Effector memory CD8-positive, alpha-beta T cell (primary cell): ENCODE measurements around the gene NRTN.

Experiments
- ATAC-seq: fragments of 150-1000 bp; cut with Tn5 transposase; replicated peaks from 2 replicates; pipeline ENCODE4 v1.10.0; 2021; ENCODE audit warnings: mild to moderate bottlenecking, moderate library complexity
- DNase-seq, 3 experiments: peaks; one replicate each; pipeline ENCODE4 v3.0.0; 2021
- H3K27ac Mint-ChIP-seq, 2 donors: one replicate each; pipeline ENCODE4 v1.8.0; 2022; ENCODE audit warnings: mild to moderate bottlenecking in 2 of 2, mixed read lengths in 2 of 2, moderate library complexity in 2 of 2
- H3K27me3 Mint-ChIP-seq, 2 donors: one replicate each; pipeline ENCODE4 v1.8.0; 2022; ENCODE audit warnings: mixed read lengths in 2 of 2
- H3K36me3 Mint-ChIP-seq: one replicate; pipeline ENCODE4 v1.8.0; 2022; ENCODE audit warnings: mild to moderate bottlenecking, moderate library complexity, mixed read lengths; ENCODE audit not compliant: insufficient read depth
- H3K4me1 Mint-ChIP-seq, 2 donors: one replicate each; pipeline ENCODE4 v1.8.0; 2022; ENCODE audit warnings: low read depth in 2 of 2, mixed read lengths in 2 of 2
- H3K4me3 Mint-ChIP-seq, 2 donors: one replicate each; pipeline ENCODE4 v1.8.0; 2022; ENCODE audit warnings: mild to moderate bottlenecking in 2 of 2, mixed read lengths in 2 of 2, moderate library complexity in 2 of 2
- H3K9me3 Mint-ChIP-seq, 2 donors: one replicate each; pipeline ENCODE4 v1.8.0; 2022; ENCODE audit warnings: mixed read lengths in 2 of 2

Gene NRTN

DNA sequence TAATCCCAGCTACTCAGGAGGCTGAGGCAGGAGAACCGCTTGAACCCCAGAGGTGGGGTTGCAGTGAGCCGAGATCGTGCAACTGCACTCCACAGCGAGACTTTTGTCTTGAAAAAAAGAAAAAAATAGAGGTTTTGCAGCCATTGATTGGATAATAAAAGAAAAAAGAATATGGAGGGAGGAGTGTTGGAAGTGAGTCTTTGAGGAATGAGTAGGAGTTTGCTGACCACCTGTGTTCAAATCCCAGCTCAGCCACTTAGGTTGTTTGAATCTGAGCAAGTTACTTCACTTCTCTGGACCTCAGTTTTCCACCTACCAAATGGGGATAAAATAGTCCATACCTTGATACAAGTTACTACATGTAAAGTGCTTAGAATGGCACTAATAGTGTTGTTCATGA is 6.2 kb downstream of the NRTN start:
- Mint-ChIP-seq H3K4me1 (no peaks in the 10 kb centered on the region), H3K27ac (no peak overlapping the region), H3K4me3 (no peak overlapping the region), H3K36me3 (no peaks in the 10 kb centered on the region), H3K9me3 (no peaks in the 10 kb centered on the region), H3K27me3 (no peaks in the 10 kb centered on the region)
- DNase-seq (no peak), ATAC-seq (no peak)

DNA sequence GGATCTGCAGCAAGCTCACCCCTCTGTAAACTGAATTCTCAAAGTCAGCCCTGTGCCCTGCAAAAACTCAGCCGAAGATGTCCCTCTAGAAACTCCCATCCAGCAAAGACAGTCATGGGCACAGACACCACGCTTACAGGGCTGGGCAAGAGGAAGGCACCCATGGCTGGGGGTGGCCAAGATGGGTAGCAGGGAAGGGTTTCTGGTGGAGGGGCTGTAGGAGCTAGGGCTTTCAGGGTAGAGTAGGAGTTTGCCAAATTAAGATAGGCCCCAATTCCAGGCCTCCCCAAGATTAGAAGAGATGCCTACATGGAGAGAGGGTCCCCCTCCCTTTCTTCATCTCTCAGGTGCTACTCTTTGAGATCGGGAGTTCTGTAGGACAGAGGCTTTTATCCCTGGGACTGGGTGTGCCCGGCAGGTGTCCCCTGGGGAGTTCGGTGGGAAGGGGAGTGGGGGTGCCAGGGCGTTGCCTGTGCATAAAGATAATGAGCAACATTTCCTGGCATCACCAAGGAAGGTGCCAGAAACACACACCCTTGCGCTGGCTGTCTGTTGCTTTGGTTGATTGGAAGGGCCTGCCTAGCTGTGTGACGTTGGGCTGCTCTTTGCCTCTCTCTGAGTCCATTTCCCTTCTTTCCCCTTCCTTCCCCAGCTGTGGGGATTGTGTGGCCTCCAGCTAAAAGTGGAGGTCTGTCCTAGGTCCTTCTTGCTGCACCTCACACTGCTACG is 9.4 kb downstream of the NRTN start:
- no peaks in the 10 kb centered on the region for H3K36me3 Mint-ChIP-seq
- H3K9me3 Mint-ChIP-seq: no peaks in the 10 kb centered on the region
- no peak overlapping the region for H3K27ac Mint-ChIP-seq
- H3K4me1 Mint-ChIP-seq: no peaks in the 10 kb centered on the region
- H3K4me3 Mint-ChIP-seq: no peak overlapping the region
- peaks cover 14 to 17% of the 10 kb centered on the region in 2 donors for H3K27me3 Mint-ChIP-seq
- ATAC-seq (no peak), DNase-seq (no peak)

GRCh38 chr19:5814852-5815246 is 10.0 kb downstream of the NRTN start:
- no peaks in the 10 kb centered on the region for H3K36me3 Mint-ChIP-seq
- no peak overlapping the region for H3K27ac Mint-ChIP-seq
- ATAC-seq: no peak
- no peaks in the 10 kb centered on the region for H3K4me1 Mint-ChIP-seq
- no peaks in the 10 kb centered on the region for H3K9me3 Mint-ChIP-seq
- no peak overlapping the region for H3K4me3 Mint-ChIP-seq
- no peak for DNase-seq
- H3K27me3 Mint-ChIP-seq: peaks cover 14 to 17% of the 10 kb centered on the region in 2 donors

DNA sequence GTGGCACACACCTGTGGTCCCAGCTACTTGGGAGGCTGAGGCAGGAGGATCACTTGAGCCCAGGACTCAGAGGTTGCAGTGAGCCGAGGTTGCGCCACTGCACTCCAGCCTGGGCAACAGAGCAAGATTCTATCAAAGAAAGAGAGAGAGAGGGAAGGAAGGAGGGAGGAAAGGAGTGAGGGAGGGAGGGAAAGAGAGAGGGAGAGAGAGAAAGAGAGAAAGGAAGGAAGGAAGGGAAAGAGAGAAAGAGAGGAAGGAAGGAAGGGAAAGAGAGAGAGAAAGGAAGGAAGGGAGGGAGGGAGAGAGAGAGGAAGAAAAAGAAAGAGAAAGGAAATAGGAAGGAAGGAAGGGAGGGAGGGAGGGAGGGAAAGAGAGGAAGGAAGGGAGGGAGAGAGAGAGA is 12.4 kb downstream of the NRTN start:
- no peak overlapping the region for H3K4me3 Mint-ChIP-seq
- peak overlapping the region in 1 of 2 donors; percentile 39 for H3K27ac Mint-ChIP-seq
- H3K36me3 Mint-ChIP-seq: peaks cover 3% of the 10 kb centered on the region
- no peaks in the 10 kb centered on the region for H3K4me1 Mint-ChIP-seq
- no peak for ATAC-seq
- H3K9me3 Mint-ChIP-seq: peaks cover 0 to 2% of the 10 kb centered on the region in 2 donors
- peaks cover 14 to 22% of the 10 kb centered on the region in 2 donors for H3K27me3 Mint-ChIP-seq
- no peak for DNase-seq

DNA sequence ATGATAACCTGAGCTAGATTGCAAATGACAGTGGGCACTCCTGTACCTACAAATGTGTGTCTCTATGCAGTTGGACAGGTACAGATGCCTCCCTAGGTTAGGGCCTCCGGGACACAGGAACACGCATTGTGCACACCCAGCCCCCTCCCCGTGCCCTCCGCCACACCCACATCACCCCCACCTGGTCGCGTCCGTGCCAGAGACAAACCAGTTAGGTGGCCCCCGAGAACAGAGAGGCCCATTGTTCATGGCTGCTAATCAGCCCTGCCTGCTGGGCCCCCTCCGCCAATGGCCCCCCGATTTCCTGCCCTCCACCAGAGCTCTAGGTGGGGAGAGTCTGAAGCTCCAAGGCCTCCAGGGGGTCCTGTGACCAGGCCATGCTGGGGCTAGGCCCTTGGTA is 13.7 kb downstream of the NRTN start:
- H3K9me3 Mint-ChIP-seq: peaks cover 0 to 2% of the 10 kb centered on the region in 2 donors

GRCh38 chr19:5820785-5821184 is 15.9 kb downstream of the NRTN start:
- ATAC-seq (no peak), DNase-seq (no peak)
- peaks cover 0 to 2% of the 10 kb centered on the region in 2 donors for H3K9me3 Mint-ChIP-seq
- H3K27ac Mint-ChIP-seq: no peak overlapping the region
- peaks cover 14 to 22% of the 10 kb centered on the region in 2 donors for H3K27me3 Mint-ChIP-seq
- peaks cover 6% of the 10 kb centered on the region for H3K36me3 Mint-ChIP-seq
- H3K4me1 Mint-ChIP-seq: no peaks in the 10 kb centered on the region
- H3K4me3 Mint-ChIP-seq: no peak overlapping the region

More for the DNA sequence above, 13.7 kb downstream of the NRTN start:
- H3K27ac Mint-ChIP-seq: no peak overlapping the region
- peaks cover 4% of the 10 kb centered on the region for H3K36me3 Mint-ChIP-seq
- peaks cover 14 to 22% of the 10 kb centered on the region in 2 donors for H3K27me3 Mint-ChIP-seq
- H3K4me1 Mint-ChIP-seq: no peaks in the 10 kb centered on the region
- ATAC-seq: no peak
- H3K4me3 Mint-ChIP-seq: no peak overlapping the region
- no peak for DNase-seq

- Mint-ChIP-seq H3K4me1 (peaks cover 0 to 1% of the 10 kb centered on the region in 2 donors), H3K9me3 (peaks cover 0 to 2% of the 10 kb centered on the region in 2 donors), H3K27ac (no peak overlapping the region), H3K27me3 (peaks cover 9 to 17% of the 10 kb centered on the region in 2 donors), H3K4me3 (no peak overlapping the region), H3K36me3 (peaks cover 6% of the 10 kb centered on the region)
- ATAC-seq (no peak), DNase-seq (no peak)
Measured at GRCh38 chr19:5821521-5822180, 16.8 kb downstream of the NRTN start.

- Mint-ChIP-seq H3K9me3 (peaks cover 0 to 2% of the 10 kb centered on the region in 2 donors), H3K27me3 (peaks cover 3 to 12% of the 10 kb centered on the region in 2 donors), H3K27ac (no peak overlapping the region), H3K4me3 (no peak overlapping the region), H3K4me1 (peaks cover 4 to 6% of the 10 kb centered on the region in 2 donors), H3K36me3 (peaks cover 13% of the 10 kb centered on the region)
- no peak for ATAC-seq
- DNase-seq: no peak
Measured at GRCh38 chr19:5822181-5822844, 17.4 kb downstream of the NRTN start.

DNA sequence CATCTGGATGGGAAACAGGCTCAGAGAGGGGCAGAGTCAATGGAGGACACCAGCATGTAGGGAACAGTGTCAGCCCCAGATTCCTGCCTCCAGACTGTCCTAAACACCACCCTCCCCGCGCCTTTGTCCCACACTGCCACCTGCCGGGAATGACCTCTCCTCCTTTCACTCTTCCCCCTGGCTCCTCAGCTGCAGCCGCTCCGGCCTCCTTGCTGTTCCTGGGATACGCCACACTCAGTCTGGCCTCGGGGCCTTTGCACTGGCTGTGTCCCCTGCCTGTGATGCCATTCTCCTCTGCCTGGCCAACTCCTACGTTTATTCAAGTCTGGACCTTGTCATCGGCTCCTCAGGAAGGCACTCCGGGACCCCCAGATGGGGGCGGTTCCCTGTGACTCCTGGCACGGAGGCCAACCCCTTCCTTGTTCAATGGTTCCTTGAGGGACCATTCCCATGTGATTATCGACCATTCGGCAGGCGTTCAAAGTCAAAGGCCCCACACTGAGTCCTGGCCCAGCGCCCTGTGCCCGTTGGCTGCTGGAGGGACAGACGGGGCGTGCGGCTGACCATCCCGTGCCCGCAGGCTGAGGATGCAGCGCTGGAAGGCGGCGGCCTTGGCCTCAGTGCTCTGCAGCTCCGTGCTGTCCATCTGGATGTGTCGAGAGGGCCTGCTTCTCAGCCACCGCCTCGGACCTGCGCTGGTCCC is 18.9 kb downstream of the NRTN start:
- peaks cover 8 to 10% of the 10 kb centered on the region in 2 donors for H3K4me1 Mint-ChIP-seq
- no peak for DNase-seq
- H3K4me3 Mint-ChIP-seq: no peak overlapping the region
- H3K9me3 Mint-ChIP-seq: peaks cover 0 to 2% of the 10 kb centered on the region in 2 donors
- no peak overlapping the region for H3K27ac Mint-ChIP-seq
- H3K36me3 Mint-ChIP-seq: peaks cover 22% of the 10 kb centered on the region
- ATAC-seq: no peak
- H3K27me3 Mint-ChIP-seq: peaks cover 0 to 5% of the 10 kb centered on the region in 2 donors

- Mint-ChIP-seq H3K36me3 (peaks cover 24% of the 10 kb centered on the region), H3K4me1 (peaks cover 8 to 11% of the 10 kb centered on the region in 2 donors), H3K4me3 (no peak overlapping the region), H3K27me3 (peaks cover under 1 to 5% of the 10 kb centered on the region in 2 donors), H3K27ac (no peak overlapping the region), H3K9me3 (peaks cover 0 to 2% of the 10 kb centered on the region in 2 donors)
- ATAC-seq (no peak), DNase-seq (no peak)
Measured at GRCh38 chr19:5824751-5825150, 19.9 kb downstream of the NRTN start.

- Mint-ChIP-seq H3K27ac (no peak overlapping the region), H3K4me1 (peaks cover 8 to 11% of the 10 kb centered on the region in 2 donors), H3K9me3 (peaks cover 0 to 2% of the 10 kb centered on the region in 2 donors), H3K27me3 (peaks cover 4 to 9% of the 10 kb centered on the region in 2 donors), H3K36me3 (peaks cover 24% of the 10 kb centered on the region), H3K4me3 (no peak overlapping the region)
- DNase-seq (no peak), ATAC-seq (no peak)
Measured at GRCh38 chr19:5825178-5825577, 20.3 kb downstream of the NRTN start.

DNA sequence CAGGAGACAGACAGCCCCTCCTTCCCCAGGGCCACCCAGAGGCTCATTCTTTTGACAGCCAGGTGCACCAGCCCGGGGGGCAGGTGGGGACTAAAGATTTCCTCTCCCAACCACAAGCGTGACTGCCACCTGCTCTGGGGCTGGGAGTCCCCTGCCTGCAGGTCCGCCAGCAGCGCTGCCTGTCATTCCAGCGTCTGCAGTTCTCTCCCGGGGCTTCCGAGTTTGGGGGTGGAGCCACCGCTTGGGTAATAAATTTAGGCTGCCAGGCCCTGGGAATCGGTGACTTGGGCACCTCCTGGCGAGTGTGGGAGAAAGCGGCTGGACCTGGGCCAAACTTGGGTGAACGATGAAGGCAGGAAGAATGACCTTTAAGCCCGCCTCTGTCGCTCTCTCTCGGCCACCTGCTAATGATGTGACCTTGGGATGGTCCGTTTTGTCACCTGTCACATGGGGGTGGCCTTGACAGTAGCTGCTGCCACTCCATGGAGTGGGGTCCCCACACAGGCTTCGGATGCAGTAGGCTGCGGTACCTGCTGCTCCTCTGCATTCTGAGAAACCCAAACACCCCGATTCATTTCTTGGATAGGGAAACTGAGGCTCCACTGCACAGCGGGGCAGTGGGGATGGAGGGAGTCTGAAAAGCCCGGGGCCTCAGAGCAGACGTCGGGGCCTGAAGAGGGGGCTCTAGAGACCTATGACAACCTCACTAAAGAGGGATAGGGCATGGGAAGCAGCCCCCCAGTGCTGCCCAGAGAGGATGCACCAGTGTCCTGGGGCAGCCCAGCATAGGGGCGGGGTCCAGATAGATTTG is 21.9 kb downstream of the NRTN start:
- H3K36me3 Mint-ChIP-seq: peaks cover 22% of the 10 kb centered on the region
- peaks cover 8 to 11% of the 10 kb centered on the region in 2 donors for H3K4me1 Mint-ChIP-seq
- DNase-seq: no peak
- H3K27ac Mint-ChIP-seq: peak overlapping the region in 1 of 2 donors; percentile 70
- peak overlapping the region; percentile 66 to 78 for H3K4me3 Mint-ChIP-seq
- no peak for ATAC-seq
- H3K27me3 Mint-ChIP-seq: peaks cover 5 to 8% of the 10 kb centered on the region in 2 donors
- H3K9me3 Mint-ChIP-seq: no peaks in the 10 kb centered on the region
